Endothelial cell of umbilical vein (primary cell): Measurements from ENCODE around the gene EFCAB8. TPM values are rescaled to one million over a fixed set of nuclear protein-coding genes. Genes with fewer than 3 reads are reported as not detected.

Source experiments
- BruUV-seq: library from RNA; stranded (reverse); fragments of 400-500 nt; replicated peaks from 2 replicates; lab custom pipeline; 2021; lab: Mats Ljungman, UMichigan
- CTCF ChIA-PET: fragments of 300-600, 350-600 bp; sonication (Branson Sonifier 250); formaldehyde crosslinking; loops from one replicate; lab custom pipeline; 2021; ENCODE audit warnings: antibody characterized with exemption, inconsistent platforms; lab: Charles Lee
- POLR2A ChIA-PET: fragments of 300-600, 350-600 bp; sonication (Branson Sonifier 250); formaldehyde crosslinking; loops from one replicate; lab custom pipeline; 2021; ENCODE audit warnings: antibody characterized with exemption, inconsistent platforms; lab: Charles Lee
- DNase-seq: peaks from one replicate; pipeline ENCODE4 v3.0.0-alpha.2; 2011; ENCODE audit warnings: low read depth, low spot score
- FAIRE-seq: peaks from 2 replicates; lab custom pipeline; 2011; peaks lifted over from hg19 to GRCh38; lab: Jason Lieb, UNC
- H2AFZ ChIP-seq: 2 replicates; pipeline ENCODE4 v1.6.0; 2012; ENCODE audit warnings: low read depth, low read length, control low read depth, inconsistent platforms
- H3K27ac ChIP-seq: 2 replicates; pipeline ENCODE4 v1.5.1; 2011; ENCODE audit warnings: low read depth, mild to moderate bottlenecking, control low read depth, low read length, moderate library complexity; ENCODE audit not compliant: insufficient read depth
- H3K27me3 ChIP-seq, 2 experiments: 2 replicates each; pipeline versions ENCODE4 v1.6.0 to v1.6.1; 2011; ENCODE audit warnings: low read length in 2 of 2, mixed read lengths in 1 of 2; ENCODE audit not compliant: control insufficient read depth in 2 of 2, insufficient read depth in 2 of 2
- H3K36me3 ChIP-seq, 2 experiments: 2 replicates in 1 of 2; 3 replicates in 1 of 2; pipeline ENCODE4 v1.5.1; 2011; ENCODE audit warnings: low read length in 2 of 2, mild to moderate bottlenecking in 1 of 2, moderate library complexity in 1 of 2; ENCODE audit not compliant: control insufficient read depth in 2 of 2, insufficient read depth in 2 of 2; ENCODE audit errors: extremely low read depth in 1 of 2
- H3K4me1 ChIP-seq: 3 replicates; pipeline ENCODE4 v1.5.1; 2011; ENCODE audit warnings: mild to moderate bottlenecking, low read length; ENCODE audit not compliant: control insufficient read depth, insufficient read depth; ENCODE audit errors: extremely low read depth
- H3K4me2 ChIP-seq: 2 replicates; pipeline ENCODE4 v1.6.1; 2011; ENCODE audit warnings: low read length, control low read depth, mixed read lengths; ENCODE audit not compliant: insufficient read depth
- H3K4me3 ChIP-seq, 3 experiments: fragments of 200-600 bp in 1 of 3; sonication (generic), shearing (Covaris generic) in 1 of 3; replicated peaks in 1 of 3; 2 replicates each; pipeline ENCODE4 v1.5.1; 2011 to 2016; ENCODE audit warnings: control low read depth in 3 of 3, low read length in 3 of 3, mild to moderate bottlenecking in 2 of 3, inconsistent platforms in 1 of 3, low read depth in 1 of 3, moderate library complexity in 1 of 3; ENCODE audit not compliant: insufficient read depth in 1 of 3
- H3K79me2 ChIP-seq: 2 replicates; pipeline ENCODE4 v1.6.0; 2012; ENCODE audit warnings: low read length, inconsistent platforms; ENCODE audit not compliant: control insufficient read depth, insufficient read depth
- H3K9ac ChIP-seq: replicated peaks from 2 replicates; pipeline ENCODE3; 2011; ENCODE audit warnings: low read length, control low read depth; ENCODE audit not compliant: insufficient read depth; ENCODE audit errors: extremely low read depth
- H3K9me1 ChIP-seq: replicated peaks from 3 replicates; pipeline ENCODE4 v1.6.0; 2011; ENCODE audit warnings: mild to moderate bottlenecking, low read length; ENCODE audit not compliant: control insufficient read depth, insufficient read depth; ENCODE audit errors: extremely low read depth
- H3K9me3 ChIP-seq: replicated peaks from 2 replicates; pipeline ENCODE4 v1.5.1; 2012; ENCODE audit warnings: low read length, inconsistent platforms; ENCODE audit not compliant: control insufficient read depth, insufficient read depth
- H4K20me1 ChIP-seq: replicated peaks from 2 replicates; pipeline ENCODE3; 2011; ENCODE audit warnings: mild to moderate bottlenecking, low read length; ENCODE audit not compliant: control insufficient read depth, insufficient read depth; ENCODE audit errors: extremely low read depth
- CTCF ChIP-seq, 2 donors: IDR thresholded peaks; 1 replicate in 1 of 2; 2 replicates in 1 of 2; pipeline ENCODE4 v1.5.1; 2011; ENCODE audit warnings: low read length in 2 of 2, mild to moderate bottlenecking in 2 of 2, moderate library complexity in 2 of 2, control low read depth in 1 of 2, inconsistent platforms in 1 of 2, low read depth in 1 of 2; ENCODE audit not compliant: insufficient read depth in 1 of 2; ENCODE audit errors: extremely low read depth in 1 of 2
- EZH2 ChIP-seq: IDR thresholded peaks from 2 replicates; pipeline ENCODE4 v1.6.1; 2012; ENCODE audit warnings: borderline replicate concordance, low read depth, mild to moderate bottlenecking, moderate library complexity, low read length, inconsistent platforms; ENCODE audit not compliant: severe bottlenecking
- FOS ChIP-seq: IDR thresholded peaks from 2 replicates; pipeline ENCODE4 v1.6.1; 2011; ENCODE audit warnings: mild to moderate bottlenecking, low read length, moderate library complexity, borderline replicate concordance; ENCODE audit not compliant: insufficient read depth
- GATA2 ChIP-seq: IDR thresholded peaks from 2 replicates; pipeline ENCODE4 v1.7.0; 2011; ENCODE audit warnings: low read depth, mild to moderate bottlenecking, moderate library complexity, mixed read lengths, low read length; ENCODE audit not compliant: insufficient read length, insufficient read depth
- JUN ChIP-seq: IDR thresholded peaks from 2 replicates; pipeline ENCODE4 v1.6.1; 2011; ENCODE audit warnings: borderline replicate concordance, low read depth; ENCODE audit not compliant: insufficient read length, insufficient read depth
- MAX ChIP-seq: IDR thresholded peaks from 2 replicates; pipeline ENCODE4 v1.6.1; 2011; ENCODE audit not compliant: insufficient read depth, insufficient read length
- MYC ChIP-seq: IDR thresholded peaks from one replicate; pipeline ENCODE4 v1.6.1; 2011; ENCODE audit warnings: mild to moderate bottlenecking, low read depth, low read length
- POLR2A ChIP-seq: IDR thresholded peaks from 2 replicates; pipeline ENCODE4 v1.6.1; 2012; ENCODE audit warnings: low read depth, mild to moderate bottlenecking, control low read depth, low read length
- POLR2AphosphoS5 ChIP-seq: IDR thresholded peaks from 2 replicates; pipeline ENCODE4 v1.6.1; 2012; ENCODE audit warnings: low read depth, mild to moderate bottlenecking, control low read depth, low read length, moderate library complexity; ENCODE audit not compliant: insufficient read depth
- dilution Hi-C: fragments of 300-500 bp; cut with MboI; formaldehyde crosslinking; loops from one replicate; pipeline ENCODE4 v1.15.0; 2019; ENCODE audit warnings: low sequenced_read_pairs; ENCODE audit not compliant: extremely low pct_ligation_motif_present
- intact Hi-C: fragments of 100-400 bp; cut with micrococcal nuclease; formaldehyde crosslinking; loops from one replicate; pipeline ENCODE4 v1.10.0; 2022
- polyA plus RNA-seq, 4 experiments: library from polyadenylated mRNA; depleted of rRNA in 3 of 4; stranded (reverse) in 3 of 4; unstranded in 1 of 4; fragments of >200 nt; gene quantifications; 2 replicates each; pipeline versions ENCODE4 v1.2.1 to v1.2.3, GENCODE V29; 2011 to 2012; ENCODE audit warnings: missing spikeins in 1 of 4
- total RNA-seq: library from RNA; stranded (reverse); gene quantifications from 2 replicates; pipeline ENCODE4 v1.2.3, GENCODE V29; 2021

EFCAB8 gene
- total and polyA plus RNA-seq, 2 donors (not counting 3 experiments of a cell fraction or from before 2014, with no cell fraction given): 0.01 to 0.31 TPM

- Histone ChIP-seq H4K20me1 (peaks cover 3% of the 10 kb centered on the region), H3K79me2 (peaks cover 52% of the 10 kb centered on the region), H3K4me1 (no peaks in the 10 kb centered on the region), H3K27me3 (no peaks in the 10 kb centered on the region), H3K9me3 (no peaks in the 10 kb centered on the region), H3K27ac (no peak overlapping the region), H3K4me2 (no peak overlapping the region), H3K9me1 (no peaks in the 10 kb centered on the region), H2AFZ (no peak overlapping the region), H3K36me3 (peaks cover 15 to 19% of the 10 kb centered on the region in 2 experiments), H3K9ac (no peak overlapping the region), H3K4me3 (no peak overlapping the region)
- dilution Hi-C loops (no loop called here), intact Hi-C loops (no loop called here)
- FAIRE-seq: no peak
- no peak for DNase-seq
- ChIA-PET POLR2A (no interaction called here), CTCF (interaction anchor here (2.4 kb wide), 1 partner anchor 56 kb away, joined by 9 read pairs; no protein-coding TSS in a partner anchor)
- no TSS peak for BruUV-seq
- TF ChIP-seq GATA2 (no peak), JUN (no peak), POLR2AphosphoS5 (no peak), MYC (no peak), EZH2 (no peak), CTCF (IDR thresholded peaks at IDR 0.05; ENCODE audit: extremely low read depth in 1 of 2, insufficient read depth in 1 of 2, low read depth in 1 of 2, low read length in 2 of 2) (no peak), POLR2A (no peak), FOS (no peak), MAX (no peak)
Observed at GRCh38 chr20:32845786-32846185, 12.9 kb upstream of the EFCAB8 start.
